H1 (cell line): Measurements from ENCODE around the gene P3H1. TPM values are rescaled to one million over a fixed set of nuclear protein-coding genes. Genes with fewer than 3 reads are reported as not detected.

Experiments used
- CTCF ChIA-PET: fragments of 300-600 bp; sonication (Branson Sonifier 250); formaldehyde crosslinking; loops from one replicate; lab custom pipeline; 2021; ENCODE audit not compliant: partially characterized antibody; lab: Charles Lee
- POLR2A ChIA-PET: fragments of 300-600 bp; sonication (Branson Sonifier 250); formaldehyde crosslinking; loops from one replicate; lab custom pipeline; 2021; ENCODE audit warnings: inconsistent platforms; ENCODE audit not compliant: partially characterized antibody; lab: Charles Lee
- DNase-seq, 2 experiments: peaks; one replicate each; pipeline versions ENCODE4 v3.0.0 to v3.0.0-alpha.2; 2010 to 2022; ENCODE audit warnings: low spot score in 2 of 2, low read depth in 1 of 2, mixed read lengths in 1 of 2
- FAIRE-seq: peaks from 2 replicates; lab custom pipeline; 2011; peaks lifted over from hg19 to GRCh38; lab: Jason Lieb, UNC
- H2AFZ ChIP-seq: 2 replicates; pipeline ENCODE4 v1.8.1; 2012; ENCODE audit warnings: low read length, inconsistent platforms
- H2AK5ac ChIP-seq: 2 replicates; pipeline ENCODE4 v1.6.1; 2013; ENCODE audit warnings: low read depth, low read length
- H2BK120ac ChIP-seq: replicated peaks from 2 replicates; pipeline ENCODE3; 2013; ENCODE audit warnings: low read depth, low read length, inconsistent platforms
- H2BK12ac ChIP-seq: 2 replicates; pipeline ENCODE4 v1.6.1; 2013; ENCODE audit warnings: low read depth, low read length
- H2BK15ac ChIP-seq: 2 replicates; pipeline ENCODE4 v1.6.1; 2013; ENCODE audit warnings: low read length
- H2BK20ac ChIP-seq: 2 replicates; pipeline ENCODE4 v1.6.1; 2013; ENCODE audit warnings: low read length
- H2BK5ac ChIP-seq: 2 replicates; pipeline ENCODE4 v1.6.1; 2013; ENCODE audit warnings: low read depth, low read length
- H3K14ac ChIP-seq: 2 replicates; pipeline ENCODE4 v1.6.1; 2013; ENCODE audit warnings: inconsistent platforms; ENCODE audit not compliant: insufficient read length
- H3K18ac ChIP-seq: 2 replicates; pipeline ENCODE4 v1.6.1; 2013; ENCODE audit warnings: low read length; ENCODE audit errors: extremely low read depth
- H3K23ac ChIP-seq: 2 replicates; pipeline ENCODE4 v1.6.1; 2013; ENCODE audit warnings: inconsistent platforms; ENCODE audit not compliant: insufficient read length
- H3K23me2 ChIP-seq: 2 replicates; pipeline ENCODE4 v1.6.1; 2013; ENCODE audit warnings: low read depth, low read length
- H3K27ac ChIP-seq: 2 replicates; pipeline ENCODE4 v1.6.1; 2011; ENCODE audit warnings: low read depth, low read length, inconsistent platforms
- H3K27me3 ChIP-seq, 4 experiments: replicated peaks in 1 of 4; 1 replicate in 1 of 4; 2 replicates in 3 of 4; pipeline versions ENCODE4 v1.6.1 to v1.8.1; 2011 to 2013; ENCODE audit warnings: low read length in 3 of 4, mild to moderate bottlenecking in 3 of 4, inconsistent platforms in 2 of 4, mixed read lengths in 2 of 4, moderate library complexity in 1 of 4; ENCODE audit not compliant: control insufficient read depth in 3 of 4, insufficient read depth in 3 of 4; ENCODE audit errors: extremely low read depth in 1 of 4
- H3K36me3 ChIP-seq, 4 experiments: 2 replicates each; pipeline versions ENCODE4 v1.6.1 to v1.8.1; 2011 to 2013; ENCODE audit warnings: mild to moderate bottlenecking in 4 of 4, low read length in 3 of 4, moderate library complexity in 2 of 4, control low read depth in 1 of 4, inconsistent platforms in 1 of 4; ENCODE audit not compliant: insufficient read depth in 4 of 4, control insufficient read depth in 2 of 4
- H3K4ac ChIP-seq: replicated peaks from 2 replicates; pipeline ENCODE3; 2013; ENCODE audit warnings: low read length, low read depth, mixed read lengths, inconsistent platforms; ENCODE audit not compliant: insufficient read length
- H3K4me1 ChIP-seq, 4 experiments: replicated peaks in 1 of 4; 1 replicate in 1 of 4; 2 replicates in 3 of 4; pipeline versions ENCODE4 v1.6.1 to v1.8.1; 2011 to 2013; ENCODE audit warnings: low read length in 3 of 4, inconsistent platforms in 2 of 4, mixed read lengths in 1 of 4; ENCODE audit not compliant: insufficient read depth in 4 of 4, control insufficient read depth in 3 of 4
- H3K4me2 ChIP-seq, 2 experiments: 2 replicates each; pipeline versions ENCODE4 v1.6.1 to v1.8.1; 2011 to 2013; ENCODE audit warnings: low read depth in 2 of 2, low read length in 2 of 2, control low read depth in 1 of 2, inconsistent platforms in 1 of 2, mild to moderate bottlenecking in 1 of 2; ENCODE audit not compliant: insufficient read depth in 1 of 2
- H3K4me3 ChIP-seq, 4 experiments: fragments of 200-600, 300-600 bp in 1 of 4; sonication (generic), shearing (Covaris generic), sonication (Bioruptor Twin) in 1 of 4; 2 replicates each; pipeline versions ENCODE4 v1.5.1 to v1.8.1; 2011 to 2016; ENCODE audit warnings: low read length in 4 of 4, low read depth in 3 of 4, control low read depth in 2 of 4, inconsistent platforms in 2 of 4, mild to moderate bottlenecking in 2 of 4, mixed read lengths in 1 of 4, moderate library complexity in 1 of 4; ENCODE audit not compliant: insufficient read depth in 2 of 4; ENCODE audit errors: extremely low read depth in 1 of 4
- H3K56ac ChIP-seq: replicated peaks from 2 replicates; pipeline ENCODE3; 2013; ENCODE audit warnings: low read depth, mild to moderate bottlenecking, mixed read lengths, low read length, inconsistent platforms; ENCODE audit not compliant: insufficient read length
- H3K79me1 ChIP-seq: 2 replicates; pipeline ENCODE4 v1.6.1; 2013; ENCODE audit warnings: low read depth, low read length, control low read depth
- H3K79me2 ChIP-seq, 2 experiments: 2 replicates each; pipeline versions ENCODE4 v1.6.1 to v1.8.1; 2012 to 2013; ENCODE audit warnings: low read length in 2 of 2, mild to moderate bottlenecking in 2 of 2, inconsistent platforms in 1 of 2; ENCODE audit not compliant: insufficient read depth in 2 of 2, control insufficient read depth in 1 of 2
- H3K9ac ChIP-seq, 4 experiments: replicated peaks in 1 of 4; 1 replicate in 1 of 4; 2 replicates in 3 of 4; pipeline versions ENCODE4 v1.6.1 to v1.8.1; 2011 to 2013; ENCODE audit warnings: low read depth in 3 of 4, low read length in 3 of 4, control low read depth in 2 of 4, mild to moderate bottlenecking in 2 of 4, moderate library complexity in 2 of 4, inconsistent platforms in 1 of 4; ENCODE audit errors: extremely low read depth in 1 of 4
- H3K9me3 ChIP-seq, 2 experiments: 2 replicates each; pipeline versions ENCODE4 v1.6.1 to v1.8.1; 2012 to 2013; ENCODE audit warnings: mild to moderate bottlenecking in 2 of 2, moderate library complexity in 2 of 2, control low read depth in 1 of 2, inconsistent platforms in 1 of 2, low read depth in 1 of 2, low read length in 1 of 2, mixed read lengths in 1 of 2; ENCODE audit not compliant: insufficient read depth in 2 of 2
- H4K20me1 ChIP-seq, 2 experiments: replicated peaks in 1 of 2; 2 replicates each; pipeline versions ENCODE3 to v1.8.1; 2011 to 2013; ENCODE audit warnings: inconsistent platforms in 2 of 2, low read length in 2 of 2, mild to moderate bottlenecking in 1 of 2; ENCODE audit not compliant: insufficient read depth in 2 of 2, control insufficient read depth in 1 of 2
- H4K5ac ChIP-seq: 2 replicates; pipeline ENCODE4 v1.6.1; 2013; ENCODE audit warnings: low read length, low read depth, mixed read lengths, inconsistent platforms; ENCODE audit not compliant: insufficient read length
- H4K8ac ChIP-seq: 2 replicates; pipeline ENCODE4 v1.8.0; 2013; ENCODE audit warnings: mild to moderate bottlenecking, moderate library complexity, low read length, inconsistent platforms; ENCODE audit not compliant: insufficient read depth; ENCODE audit errors: extremely low read depth
- H4K91ac ChIP-seq: replicated peaks from 2 replicates; pipeline ENCODE3; 2013; ENCODE audit warnings: low read length, mixed read lengths, inconsistent platforms; ENCODE audit not compliant: insufficient read length
- CBX8 ChIP-seq: fragments of 300-800, 300-1000 bp; sonication (generic); IDR thresholded peaks from 2 replicates; pipeline ENCODE4 v1.7.1; 2016; ENCODE audit warnings: low read depth, low read length, borderline replicate concordance
- CREB1 ChIP-seq: IDR thresholded peaks from 2 replicates; pipeline ENCODE4 v1.6.1; 2012; ENCODE audit warnings: inconsistent platforms
- CTBP2 ChIP-seq: IDR thresholded peaks from 2 replicates; pipeline ENCODE4 v1.7.0; 2011; ENCODE audit warnings: borderline replicate concordance, mild to moderate bottlenecking, moderate library complexity, mixed read lengths, low read length; ENCODE audit not compliant: insufficient read depth, insufficient read length
- FOSL1 ChIP-seq: IDR thresholded peaks from 2 replicates; pipeline ENCODE4 v1.6.1; 2011; ENCODE audit warnings: mild to moderate bottlenecking, low read depth, low read length, moderate library complexity; ENCODE audit not compliant: insufficient read depth
- GTF2F1 ChIP-seq: IDR thresholded peaks from 2 replicates; pipeline ENCODE4 v1.6.1; 2012; ENCODE audit warnings: low read depth, low read length, improper control_type of control experiment, borderline replicate concordance
- JUN ChIP-seq: IDR thresholded peaks from 2 replicates; pipeline ENCODE4 v1.6.1; 2011; ENCODE audit warnings: low read depth, mild to moderate bottlenecking, improper control_type of control experiment, low read length
- JUND ChIP-seq: IDR thresholded peaks from 2 replicates; pipeline ENCODE4 v1.6.1; 2011; ENCODE audit warnings: mild to moderate bottlenecking, improper control_type of control experiment, low read length
- KDM1A ChIP-seq: fragments of 200-600, 300-600 bp; sonication (generic); IDR thresholded peaks from 2 replicates; pipeline ENCODE4 v1.7.1; 2016; ENCODE audit warnings: mild to moderate bottlenecking, low read length, borderline replicate concordance
- POLR2AphosphoS5 ChIP-seq: IDR thresholded peaks from 2 replicates; pipeline ENCODE4 v1.6.1; 2011; ENCODE audit warnings: low read depth, low read length
- POU5F1 ChIP-seq: IDR thresholded peaks from 2 replicates; pipeline ENCODE4 v1.6.1; 2011; ENCODE audit warnings: low read depth, mild to moderate bottlenecking, low read length, moderate library complexity
- TCF12 ChIP-seq: IDR thresholded peaks from 2 replicates; pipeline ENCODE4 v1.6.1; 2011; ENCODE audit warnings: low read depth, mild to moderate bottlenecking, low read length
- ZNF274 ChIP-seq: IDR thresholded peaks from 2 replicates; pipeline ENCODE4 v1.7.0; 2012; ENCODE audit warnings: low read length, borderline replicate concordance; ENCODE audit errors: extremely low read depth
- WGBS, 2 experiments: shearing (Covaris generic) in 1 of 2; methylation state at CpG; one replicate each; pipeline versions ENCODE4 v1.1.6 to v1.1.7; 2013 to 2015; ENCODE audit warnings: low lambda C conversion rate in 2 of 2, mixed read lengths in 2 of 2, inconsistent platforms in 1 of 2, low coverage in 1 of 2, missing lambda C conversion rate in 1 of 2; ENCODE audit not compliant: insufficient replicate concordance in 2 of 2, insufficient coverage in 1 of 2, insufficient read length in 1 of 2; ENCODE audit errors: extremely low coverage in 1 of 2, missing lambda C conversion rate in 1 of 2; 5-methylcytosine and 5-hydroxymethylcytosine counted together
- polyA plus RNA-seq, 7 experiments: library from polyadenylated mRNA; depleted of rRNA in 3 of 7; stranded (reverse) in 5 of 7; unstranded in 2 of 7; fragments of >200 nt in 5 of 7; fragments of 200-250 nt in 2 of 7; gene quantifications; 1 replicate in 5 of 7; 2 replicates in 1 of 7; 4 replicates in 1 of 7; pipeline versions ENCODE4 v1.2.1 to v1.2.3, GENCODE V29; 2011 to 2013; ENCODE audit warnings: missing spikeins in 2 of 7, mixed read lengths in 2 of 7
- total RNA-seq: library from RNA; stranded (reverse); fragmentation: NEBNext Ultra II Directional; extraction: Animal tissue kit (Norgen Biotek cat#: 25700); gene quantifications from 2 replicates; pipeline ENCODE4 v1.2.1, GENCODE V29; 2021
- TF ChIP-seq, protein P1 (sequence below): IDR thresholded peaks from 2 replicates; pipeline ENCODE4 v1.6.1; 2012; ENCODE audit warnings: inconsistent platforms

The P3H1 gene
- total and polyA plus RNA-seq, 2 of the 8 experiments (the other 6 are each of a cell fraction or from before 2014, with no cell fraction given): 58.4 to 87.5 TPM

DNA sequence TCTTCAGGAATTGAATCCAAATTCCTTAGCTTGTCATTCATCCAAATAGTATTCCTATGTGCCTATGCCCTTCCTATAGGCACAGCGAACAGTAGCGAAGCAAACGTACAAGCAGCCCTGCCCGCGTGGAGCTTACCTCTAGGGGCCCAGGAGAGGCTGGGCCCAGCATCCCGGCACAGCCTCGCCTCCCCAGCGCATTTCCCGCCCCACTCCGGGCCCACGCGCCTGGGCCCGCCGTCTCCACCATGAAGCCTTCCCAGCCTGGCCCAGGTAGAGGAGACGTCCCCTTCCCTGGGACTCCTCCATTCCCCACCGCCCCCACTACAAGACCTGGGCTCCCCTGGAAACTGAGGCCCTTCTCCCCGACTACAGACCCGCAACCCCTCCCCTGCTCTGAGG, 17.7 kb upstream of the P3H1 start:
- Histone ChIP-seq H4K5ac (no peak overlapping the region), H3K9me3 (no peaks in the 10 kb centered on the region), H3K4me2 (no peak overlapping the region), H2BK5ac (no peak overlapping the region; the same call in 1 of the 2 replicates), H3K27me3 (no peaks in the 10 kb centered on the region), H3K23me2 (no peaks in the 10 kb centered on the region), H3K18ac (no peak overlapping the region), H3K4me3 (no peak overlapping the region), H3K36me3 (peaks cover 0 to 10% (median 3%) of the 10 kb centered on the region in 4 experiments; a peak in 3 of 8 replicates), H3K4me1 (peaks cover 0 to 8% (median under 1%) of the 10 kb centered on the region in 4 experiments; a peak in 2 of 7 replicates), H4K20me1 (peaks cover 0 to 2% of the 10 kb centered on the region in 2 experiments), H2AFZ (no peak overlapping the region), H4K8ac (no peak overlapping the region; the same call in 1 of the 2 replicates), H3K56ac (no peak overlapping the region), H3K27ac (no peak overlapping the region), H3K79me2 (no peaks in the 10 kb centered on the region), H3K9ac (no peak overlapping the region), H4K91ac (no peak overlapping the region), H2BK15ac (no peak overlapping the region), H3K14ac (no peak overlapping the region), H3K4ac (no peak overlapping the region), H2BK120ac (no peak overlapping the region), H3K23ac (no peak overlapping the region), H2AK5ac (no peak overlapping the region), H3K79me1 (no peaks in the 10 kb centered on the region), H2BK20ac (no peak overlapping the region), H2BK12ac (no peak overlapping the region)
- DNase-seq: no peak
- TF ChIP-seq JUND: no peak
- TF ChIP-seq, protein P1, sequence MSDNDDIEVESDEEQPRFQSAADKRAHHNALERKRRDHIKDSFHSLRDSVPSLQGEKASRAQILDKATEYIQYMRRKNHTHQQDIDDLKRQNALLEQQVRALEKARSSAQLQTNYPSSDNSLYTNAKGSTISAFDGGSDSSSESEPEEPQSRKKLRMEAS: no peak
- TF ChIP-seq CBX8: no peak
- no peak for TF ChIP-seq GTF2F1
- no peak for TF ChIP-seq CTBP2
- no peak for TF ChIP-seq POLR2AphosphoS5
- TF ChIP-seq KDM1A: no peak
- no peak for TF ChIP-seq ZNF274
- TF ChIP-seq JUN: no peak
- no peak for TF ChIP-seq TCF12
- TF ChIP-seq POU5F1: no peak
- no peak for TF ChIP-seq FOSL1
- TF ChIP-seq CREB1: no peak
- ChIA-PET CTCF (interaction anchor here (1.0 to 4.7 kb wide), 5 partner anchors 11 to 289 kb away, joined by 3 to 22 read pairs (median 4); no protein-coding TSS in a partner anchor), POLR2A (interaction anchor here (1.0 to 2.3 kb wide), 2 partner anchors 9 to 10 kb away, joined by 4 to 9 read pairs; no protein-coding TSS in a partner anchor)
- no peak for FAIRE-seq
- 88% methylated on average over 18 of the region's 18 CpGs; no CpG with 5 or more reads in 1 of the 2 experiments for WGBS, 2 experiments
